Measurements from ENCODE around the gene SHISAL2B. TPM values are rescaled to one million over a fixed set of nuclear protein-coding genes. Genes with fewer than 3 reads are reported as not detected.
"Not testable (repeated sequence)": the region's sequence is repeated elsewhere in the genome, so short reads cannot be mapped to it uniquely, and the experiment has no call there.

The SHISAL2B gene
- polyA plus RNA-seq, 4 donors, result 0.18 TPM; not detected in 3

- not testable (repeated sequence) for H3K36me3 ChIP-seq (ENCODE audit: control insufficient read depth in 3 of 3, insufficient read depth in 2 of 3, low read depth in 1 of 3, low read length in 3 of 3); H3K9me3 ChIP-seq (ENCODE audit: control insufficient read depth in 2 of 2, insufficient read depth in 1 of 2, low read depth in 1 of 2, low read length in 1 of 2); H3K4me1 ChIP-seq (ENCODE audit: control insufficient read depth in 3 of 3, insufficient read depth in 2 of 3, low read depth in 1 of 3, low read length in 2 of 3); H3K4me3 ChIP-seq (ENCODE audit: low read depth in 1 of 3, low read length in 3 of 3); H3K27ac ChIP-seq (ENCODE audit: low read depth in 1 of 3, low read length in 2 of 3); DNase-seq; FAIRE-seq; H3K27me3 ChIP-seq (ENCODE audit: control insufficient read depth in 3 of 3, insufficient read depth in 3 of 3, low read length in 3 of 3)
- 67 to 72% (median 71%) methylated on average over 6 of the region's 6 CpGs for WGBS, 3 donors
Measured at GRCh38 chr5:64663181-64663580, 27.1 kb upstream of the SHISAL2B start.

- H3K4me1 ChIP-seq (ENCODE audit: control insufficient read depth in 3 of 3, insufficient read depth in 2 of 3, low read depth in 1 of 3, low read length in 2 of 3), result peaks cover 0 to 6% (median 0%) of the 10 kb centered on the region in 3 donors
- WGBS, 3 donors, result 41 to 45% (median 43%) methylated on average over 2 of the region's 2 CpGs
- no peak overlapping the region for H3K4me3 ChIP-seq (ENCODE audit: low read depth in 1 of 3, low read length in 3 of 3)
- no peak overlapping the region for H3K27ac ChIP-seq (ENCODE audit: low read depth in 1 of 3, low read length in 2 of 3)
- FAIRE-seq (no peak), DNase-seq (no peak)
- no peaks in the 10 kb centered on the region for H3K36me3 ChIP-seq (ENCODE audit: control insufficient read depth in 3 of 3, insufficient read depth in 2 of 3, low read depth in 1 of 3, low read length in 3 of 3)
- no peaks in the 10 kb centered on the region for H3K9me3 ChIP-seq (ENCODE audit: control insufficient read depth in 2 of 2, insufficient read depth in 1 of 2, low read depth in 1 of 2, low read length in 1 of 2)
- H3K27me3 ChIP-seq (ENCODE audit: control insufficient read depth in 3 of 3, insufficient read depth in 3 of 3, low read length in 3 of 3), result no peaks in the 10 kb centered on the region
Measured at GRCh38 chr5:64665243-64665642, 25.1 kb upstream of the SHISAL2B start.

GRCh38 chr5:64666078-64666477, 24.2 kb upstream of the SHISAL2B start:
- no peaks in the 10 kb centered on the region for H3K27me3 ChIP-seq (ENCODE audit: control insufficient read depth in 3 of 3, insufficient read depth in 3 of 3, low read length in 3 of 3)
- DNase-seq (peak in 1 of 2 donors; percentile 58), FAIRE-seq (no peak)
- no peaks in the 10 kb centered on the region for H3K36me3 ChIP-seq (ENCODE audit: control insufficient read depth in 3 of 3, insufficient read depth in 2 of 3, low read depth in 1 of 3, low read length in 3 of 3)
- peaks cover 0 to 6% (median 0%) of the 10 kb centered on the region in 3 donors for H3K4me1 ChIP-seq (ENCODE audit: control insufficient read depth in 3 of 3, insufficient read depth in 2 of 3, low read depth in 1 of 3, low read length in 2 of 3)
- WGBS, 3 donors, result 5 to 33% (median 23%) methylated on average over 1 of the region's 1 CpG
- H3K9me3 ChIP-seq (ENCODE audit: control insufficient read depth in 2 of 2, insufficient read depth in 1 of 2, low read depth in 1 of 2, low read length in 1 of 2), result no peaks in the 10 kb centered on the region
- H3K27ac ChIP-seq (ENCODE audit: low read depth in 1 of 3, low read length in 2 of 3), result peak overlapping the region in 1 of 3 donors; percentile 31
- no peak overlapping the region for H3K4me3 ChIP-seq (ENCODE audit: low read depth in 1 of 3, low read length in 3 of 3)

- Histone ChIP-seq H3K36me3 (ENCODE audit: control insufficient read depth in 3 of 3, insufficient read depth in 2 of 3, low read depth in 1 of 3, low read length in 3 of 3) (no peaks in the 10 kb centered on the region), H3K27me3 (ENCODE audit: control insufficient read depth in 3 of 3, insufficient read depth in 3 of 3, low read length in 3 of 3) (no peaks in the 10 kb centered on the region), H3K27ac (ENCODE audit: low read depth in 1 of 3, low read length in 2 of 3) (no peak overlapping the region), H3K9me3 (ENCODE audit: control insufficient read depth in 2 of 2, insufficient read depth in 1 of 2, low read depth in 1 of 2, low read length in 1 of 2) (no peaks in the 10 kb centered on the region), H3K4me3 (ENCODE audit: low read depth in 1 of 3, low read length in 3 of 3) (no peak overlapping the region), H3K4me1 (ENCODE audit: control insufficient read depth in 3 of 3, insufficient read depth in 2 of 3, low read depth in 1 of 3, low read length in 2 of 3) (peaks cover 0 to 6% (median 0%) of the 10 kb centered on the region in 3 donors)
- FAIRE-seq (no peak), DNase-seq (no peak)
- WGBS, 3 donors, result 87 to 90% (median 89%) methylated on average over 4 of the region's 4 CpGs
Measured at GRCh38 chr5:64667068-64667467, 23.2 kb upstream of the SHISAL2B start.

- DNase-seq, result no peak
- no peaks in the 10 kb centered on the region for H3K36me3 ChIP-seq (ENCODE audit: control insufficient read depth in 3 of 3, insufficient read depth in 2 of 3, low read depth in 1 of 3, low read length in 3 of 3)
- WGBS, 3 donors, result 90 to 92% (median 91%) methylated on average over 1 of the region's 1 CpG
- H3K9me3 ChIP-seq (ENCODE audit: control insufficient read depth in 2 of 2, insufficient read depth in 1 of 2, low read depth in 1 of 2, low read length in 1 of 2), result no peaks in the 10 kb centered on the region
- peaks cover 0 to 3% (median 0%) of the 10 kb centered on the region in 3 donors for H3K27me3 ChIP-seq (ENCODE audit: control insufficient read depth in 3 of 3, insufficient read depth in 3 of 3, low read length in 3 of 3)
- FAIRE-seq, result no peak
- no peak overlapping the region for H3K27ac ChIP-seq (ENCODE audit: low read depth in 1 of 3, low read length in 2 of 3)
- H3K4me3 ChIP-seq (ENCODE audit: low read depth in 1 of 3, low read length in 3 of 3), result no peak overlapping the region
- H3K4me1 ChIP-seq (ENCODE audit: control insufficient read depth in 3 of 3, insufficient read depth in 2 of 3, low read depth in 1 of 3, low read length in 2 of 3), result peaks cover 0 to 6% (median 0%) of the 10 kb centered on the region in 3 donors
Measured at GRCh38 chr5:64670277-64670676, 20.0 kb upstream of the SHISAL2B start.

- DNase-seq (no peak), FAIRE-seq (no peak)
- no peak overlapping the region for H3K27ac ChIP-seq (ENCODE audit: low read depth in 1 of 3, low read length in 2 of 3)
- no peaks in the 10 kb centered on the region for H3K36me3 ChIP-seq (ENCODE audit: control insufficient read depth in 3 of 3, insufficient read depth in 2 of 3, low read depth in 1 of 3, low read length in 3 of 3)
- 74 to 83% (median 79%) methylated on average over 3 of the region's 3 CpGs for WGBS, 3 donors
- no peaks in the 10 kb centered on the region for H3K4me1 ChIP-seq (ENCODE audit: control insufficient read depth in 3 of 3, insufficient read depth in 2 of 3, low read depth in 1 of 3, low read length in 2 of 3)
- H3K9me3 ChIP-seq (ENCODE audit: control insufficient read depth in 2 of 2, insufficient read depth in 1 of 2, low read depth in 1 of 2, low read length in 1 of 2), result no peaks in the 10 kb centered on the region
- peaks cover 0 to 3% (median 2%) of the 10 kb centered on the region in 3 donors for H3K27me3 ChIP-seq (ENCODE audit: control insufficient read depth in 3 of 3, insufficient read depth in 3 of 3, low read length in 3 of 3)
- H3K4me3 ChIP-seq (ENCODE audit: low read depth in 1 of 3, low read length in 3 of 3), result no peak overlapping the region
Measured at GRCh38 chr5:64671678-64672077, 18.6 kb upstream of the SHISAL2B start.

GRCh38 chr5:64678374-64678773, 11.9 kb upstream of the SHISAL2B start:
- Histone ChIP-seq H3K27me3 (ENCODE audit: control insufficient read depth in 3 of 3, insufficient read depth in 3 of 3, low read length in 3 of 3) (peaks cover 0 to 3% (median 2%) of the 10 kb centered on the region in 3 donors), H3K27ac (ENCODE audit: low read depth in 1 of 3, low read length in 2 of 3) (no peak overlapping the region), H3K4me3 (ENCODE audit: low read depth in 1 of 3, low read length in 3 of 3) (no peak overlapping the region), H3K36me3 (ENCODE audit: control insufficient read depth in 3 of 3, insufficient read depth in 2 of 3, low read depth in 1 of 3, low read length in 3 of 3) (no peaks in the 10 kb centered on the region), H3K9me3 (ENCODE audit: control insufficient read depth in 2 of 2, insufficient read depth in 1 of 2, low read depth in 1 of 2, low read length in 1 of 2) (no peaks in the 10 kb centered on the region), H3K4me1 (ENCODE audit: control insufficient read depth in 3 of 3, insufficient read depth in 2 of 3, low read depth in 1 of 3, low read length in 2 of 3) (no peaks in the 10 kb centered on the region)
- 74 to 82% (median 77%) methylated on average over 5 of the region's 5 CpGs for WGBS, 3 donors
- DNase-seq (no peak), FAIRE-seq (no peak)

- Histone ChIP-seq H3K27ac (ENCODE audit: low read depth in 1 of 3, low read length in 2 of 3) (no peak overlapping the region), H3K9me3 (ENCODE audit: control insufficient read depth in 2 of 2, insufficient read depth in 1 of 2, low read depth in 1 of 2, low read length in 1 of 2) (no peaks in the 10 kb centered on the region), H3K36me3 (ENCODE audit: control insufficient read depth in 3 of 3, insufficient read depth in 2 of 3, low read depth in 1 of 3, low read length in 3 of 3) (no peaks in the 10 kb centered on the region), H3K4me1 (ENCODE audit: control insufficient read depth in 3 of 3, insufficient read depth in 2 of 3, low read depth in 1 of 3, low read length in 2 of 3) (no peaks in the 10 kb centered on the region), H3K4me3 (ENCODE audit: low read depth in 1 of 3, low read length in 3 of 3) (no peak overlapping the region), H3K27me3 (ENCODE audit: control insufficient read depth in 3 of 3, insufficient read depth in 3 of 3, low read length in 3 of 3) (peaks cover 0 to 2% (median 0%) of the 10 kb centered on the region in 3 donors)
- WGBS, 3 donors, result 82 to 88% (median 85%) methylated on average over 4 of the region's 4 CpGs
- no peak for FAIRE-seq
- DNase-seq, result peak in 1 of 2 donors; percentile 16
Measured at GRCh38 chr5:64680289-64680688, 10.0 kb upstream of the SHISAL2B start.

GRCh38 chr5:64682608-64683007, 7.7 kb upstream of the SHISAL2B start:
- WGBS, 3 donors, result 91 to 95% (median 91%) methylated on average over 7 of the region's 7 CpGs

More at GRCh38 chr5:64682608-64683007, 7.7 kb upstream of the SHISAL2B start:
- Histone ChIP-seq H3K4me3 (ENCODE audit: low read depth in 1 of 3, low read length in 3 of 3) (no peak overlapping the region), H3K9me3 (ENCODE audit: control insufficient read depth in 2 of 2, insufficient read depth in 1 of 2, low read depth in 1 of 2, low read length in 1 of 2) (no peaks in the 10 kb centered on the region), H3K27ac (ENCODE audit: low read depth in 1 of 3, low read length in 2 of 3) (no peak overlapping the region), H3K4me1 (ENCODE audit: control insufficient read depth in 3 of 3, insufficient read depth in 2 of 3, low read depth in 1 of 3, low read length in 2 of 3) (no peaks in the 10 kb centered on the region), H3K36me3 (ENCODE audit: control insufficient read depth in 3 of 3, insufficient read depth in 2 of 3, low read depth in 1 of 3, low read length in 3 of 3) (no peaks in the 10 kb centered on the region), H3K27me3 (ENCODE audit: control insufficient read depth in 3 of 3, insufficient read depth in 3 of 3, low read length in 3 of 3) (peaks cover 0 to 3% (median 0%) of the 10 kb centered on the region in 3 donors)
- FAIRE-seq, result no peak
- no peak for DNase-seq
